H9 (cell line): ENCODE data around the gene LDB3. TPM values are rescaled to one million over a fixed set of nuclear protein-coding genes. Genes with fewer than 3 reads are reported as not detected.

ENCODE experiments used
- DNase-seq: peaks from one replicate; pipeline ENCODE4 v3.0.0-alpha.2; 2017
- H2AFZ ChIP-seq: one replicate; pipeline ENCODE4 v1.6.1; 2013; ENCODE audit warnings: mild to moderate bottlenecking, low read length, control low read depth, moderate library complexity
- H2AK5ac ChIP-seq: 2 replicates; pipeline ENCODE4 v1.6.1; 2013; ENCODE audit warnings: low read length, control low read depth, mixed read lengths; ENCODE audit not compliant: insufficient read length
- H2BK120ac ChIP-seq: one replicate; pipeline ENCODE4 v1.6.1; 2013; ENCODE audit warnings: low read depth, mild to moderate bottlenecking, low read length, control low read depth, inconsistent platforms; ENCODE audit not compliant: poor library complexity, severe bottlenecking
- H2BK12ac ChIP-seq: 2 replicates; pipeline ENCODE4 v1.6.1; 2013; ENCODE audit warnings: low read length, control low read depth, mixed read lengths, low read depth; ENCODE audit not compliant: insufficient read length
- H2BK15ac ChIP-seq: 2 replicates; pipeline ENCODE4 v1.6.1; 2013; ENCODE audit warnings: low read depth, low read length, control low read depth
- H2BK20ac ChIP-seq: one replicate; pipeline ENCODE4 v1.6.1; 2013; ENCODE audit warnings: low read depth, mild to moderate bottlenecking, low read length, control low read depth, inconsistent platforms; ENCODE audit not compliant: poor library complexity, severe bottlenecking
- H2BK5ac ChIP-seq: 2 replicates; pipeline ENCODE4 v1.6.1; 2013; ENCODE audit warnings: low read length, control low read depth, mixed read lengths; ENCODE audit not compliant: insufficient read length
- H3K14ac ChIP-seq: 2 replicates; pipeline ENCODE4 v1.6.1; 2013; ENCODE audit warnings: low read length, control low read depth; ENCODE audit not compliant: insufficient read depth
- H3K18ac ChIP-seq: 2 replicates; pipeline ENCODE4 v1.6.1; 2013; ENCODE audit warnings: low read depth, mild to moderate bottlenecking, mixed read lengths, low read length, control low read depth; ENCODE audit not compliant: insufficient read length
- H3K23ac ChIP-seq: 2 replicates; pipeline ENCODE4 v1.6.1; 2013; ENCODE audit warnings: low read length, control low read depth, mixed read lengths, low read depth; ENCODE audit not compliant: insufficient read length
- H3K23me2 ChIP-seq: 2 replicates; pipeline ENCODE4 v1.6.1; 2013; ENCODE audit warnings: low read depth, mild to moderate bottlenecking, mixed read lengths, low read length, control low read depth; ENCODE audit not compliant: insufficient read length, poor library complexity, severe bottlenecking
- H3K27ac ChIP-seq: 2 replicates; pipeline ENCODE4 v1.5.1; 2013; ENCODE audit warnings: low read length, control low read depth, mixed read lengths, low read depth; ENCODE audit not compliant: insufficient read length
- H3K27me3 ChIP-seq: 2 replicates; pipeline ENCODE4 v1.6.1; 2013; ENCODE audit warnings: low read length, control low read depth, inconsistent platforms; ENCODE audit not compliant: insufficient read depth
- H3K4ac ChIP-seq: 2 replicates; pipeline ENCODE4 v1.6.1; 2013; ENCODE audit warnings: low read depth, mild to moderate bottlenecking, control low read depth, inconsistent platforms, low read length, moderate library complexity
- H3K4me1 ChIP-seq: 2 replicates; pipeline ENCODE4 v1.6.1; 2013; ENCODE audit warnings: low read length, control low read depth, inconsistent platforms; ENCODE audit not compliant: insufficient read depth
- H3K4me2 ChIP-seq: 2 replicates; pipeline ENCODE4 v1.6.1; 2013; ENCODE audit warnings: low read length, control low read depth, mixed read lengths; ENCODE audit not compliant: insufficient read length, insufficient read depth
- H3K56ac ChIP-seq: 2 replicates; pipeline ENCODE4 v1.6.1; 2013; ENCODE audit warnings: low read depth, mild to moderate bottlenecking, mixed read lengths, low read length, control low read depth; ENCODE audit not compliant: insufficient read length
- H3K79me1 ChIP-seq: 2 replicates; pipeline ENCODE4 v1.6.1; 2013; ENCODE audit warnings: low read depth, mild to moderate bottlenecking, moderate library complexity, low read length, control low read depth, inconsistent platforms; ENCODE audit not compliant: insufficient read depth, poor library complexity, severe bottlenecking
- H3K79me2 ChIP-seq: 2 replicates; pipeline ENCODE4 v1.6.1; 2013; ENCODE audit warnings: low read length, control low read depth, inconsistent platforms; ENCODE audit not compliant: insufficient read depth
- H3K9ac ChIP-seq: 2 replicates; pipeline ENCODE4 v1.6.1; 2013; ENCODE audit warnings: low read length, control low read depth, mixed read lengths; ENCODE audit not compliant: insufficient read length; ENCODE audit errors: extremely low read depth
- H3K9me3 ChIP-seq: one replicate; pipeline ENCODE4 v1.6.1; 2013; ENCODE audit warnings: low read depth, low read length, inconsistent platforms; ENCODE audit not compliant: control insufficient read depth
- H3T11ph ChIP-seq: one replicate; pipeline ENCODE4 v1.6.1; 2013; ENCODE audit warnings: mild to moderate bottlenecking, low read length, control low read depth, inconsistent platforms
- H4K20me1 ChIP-seq: one replicate; pipeline ENCODE4 v1.6.1; 2013; ENCODE audit not compliant: control insufficient read depth, insufficient read length, insufficient read depth
- H4K5ac ChIP-seq: 2 replicates; pipeline ENCODE4 v1.6.1; 2013; ENCODE audit warnings: low read depth, mild to moderate bottlenecking, mixed read lengths, low read length, control low read depth; ENCODE audit not compliant: insufficient read length
- H4K8ac ChIP-seq: replicated peaks from 2 replicates; pipeline ENCODE4 v1.6.1; 2013; ENCODE audit warnings: low read length, control low read depth, mixed read lengths, low read depth; ENCODE audit not compliant: insufficient read length
- H4K91ac ChIP-seq: 2 replicates; pipeline ENCODE4 v1.6.1; 2013; ENCODE audit warnings: low read depth, mild to moderate bottlenecking, moderate library complexity, mixed read lengths, low read length, control low read depth; ENCODE audit not compliant: insufficient read length
- H3K27ac Mint-ChIP-seq, 3 experiments: 2 replicates in 2 of 3; 3 replicates in 1 of 3; pipeline ENCODE4 v1.8.0; 2020 to 2021; ENCODE audit warnings: mixed read lengths in 3 of 3, mild to moderate bottlenecking in 1 of 3, moderate library complexity in 1 of 3
- H3K27me3 Mint-ChIP-seq: 2 replicates; pipeline ENCODE4 v1.8.0; 2021; ENCODE audit warnings: low read depth, mild to moderate bottlenecking, moderate library complexity, mixed read lengths
- H3K36me3 Mint-ChIP-seq, 3 experiments: 2 replicates in 2 of 3; 3 replicates in 1 of 3; pipeline ENCODE4 v1.8.0; 2020 to 2021; ENCODE audit warnings: low read depth in 3 of 3, mixed read lengths in 3 of 3; ENCODE audit not compliant: insufficient read depth in 1 of 3
- H3K4me1 Mint-ChIP-seq, 2 experiments: 2 replicates each; pipeline ENCODE4 v1.8.0; 2020; ENCODE audit warnings: mixed read lengths in 2 of 2
- H3K4me3 Mint-ChIP-seq, 2 experiments: 2 replicates in 1 of 2; 3 replicates in 1 of 2; pipeline ENCODE4 v1.8.0; 2020 to 2021; ENCODE audit warnings: mild to moderate bottlenecking in 2 of 2, mixed read lengths in 2 of 2, moderate library complexity in 1 of 2
- H3K9me3 Mint-ChIP-seq, 2 experiments: 2 replicates in 1 of 2; 3 replicates in 1 of 2; pipeline ENCODE4 v1.8.0; 2020; ENCODE audit warnings: mild to moderate bottlenecking in 2 of 2, mixed read lengths in 2 of 2, moderate library complexity in 1 of 2
- WGBS: extraction: QIAGEN DNeasy Blood & Tissue Kit; methylation state at CpG from one replicate; pipeline ENCODE4 v1.1.7; 2013; ENCODE audit warnings: missing lambda C conversion rate, low lambda C conversion rate, mixed read lengths; ENCODE audit not compliant: insufficient read length; ENCODE audit errors: extremely low coverage; 5-methylcytosine and 5-hydroxymethylcytosine counted together
- total RNA-seq: library from RNA; stranded (reverse); gene quantifications from 2 replicates; pipeline ENCODE4 v1.2.1, GENCODE V29; 2021
- TF ChIP-seq, protein P1 (sequence below): fragments of 200-600 bp; sonication (generic); conservative IDR thresholded peaks from 3 replicates; pipeline ENCODE4 v1.8.0; 2021; ENCODE audit warnings: antibody characterized with exemption, mild to moderate bottlenecking

Gene LDB3
- total RNA-seq, 1 experiment from 2014 or later = 0.17 TPM

GRCh38 chr10:86685416-86685815, 17.1 kb downstream of the LDB3 start:
- Mint-ChIP-seq H3K4me3 (no peak overlapping the region), H3K27ac (no peak overlapping the region), H3K36me3 (no peaks in the 10 kb centered on the region), H3K4me1 (peaks cover 31 to 43% of the 10 kb centered on the region in 2 experiments), H3K27me3 (peaks cover 1% of the 10 kb centered on the region; the same call in 1 of the 2 replicates), H3K9me3 (no peaks in the 10 kb centered on the region)
- Histone ChIP-seq H2AK5ac (no peak overlapping the region), H3K4me1 (no peaks in the 10 kb centered on the region; the same call in 1 of the 2 replicates), H2BK5ac (no peak overlapping the region), H2BK20ac (no peak overlapping the region), H2AFZ (no peak overlapping the region), H3K79me2 (no peaks in the 10 kb centered on the region), H4K20me1 (no peaks in the 10 kb centered on the region), H3K4ac (no peak overlapping the region), H3K14ac (no peak overlapping the region), H4K5ac (no peak overlapping the region), H3K9me3 (no peaks in the 10 kb centered on the region), H3K4me2 (no peak overlapping the region), H2BK15ac (no peak overlapping the region), H3K23ac (no peak overlapping the region), H4K91ac (no peak overlapping the region), H2BK120ac (no peak overlapping the region), H4K8ac (no peak overlapping the region), H3K56ac (no peak overlapping the region), H3K18ac (no peak overlapping the region), H2BK12ac (no peak overlapping the region), H3K27ac (no peak overlapping the region), H3T11ph (no peak overlapping the region), H3K79me1 (no peaks in the 10 kb centered on the region), H3K27me3 (no peaks in the 10 kb centered on the region), H3K9ac (no peak overlapping the region), H3K23me2 (no peaks in the 10 kb centered on the region)
- no CpG with 5 or more reads among the region's 9 CpGs for WGBS
- no peak for DNase-seq
- TF ChIP-seq, protein P1, sequence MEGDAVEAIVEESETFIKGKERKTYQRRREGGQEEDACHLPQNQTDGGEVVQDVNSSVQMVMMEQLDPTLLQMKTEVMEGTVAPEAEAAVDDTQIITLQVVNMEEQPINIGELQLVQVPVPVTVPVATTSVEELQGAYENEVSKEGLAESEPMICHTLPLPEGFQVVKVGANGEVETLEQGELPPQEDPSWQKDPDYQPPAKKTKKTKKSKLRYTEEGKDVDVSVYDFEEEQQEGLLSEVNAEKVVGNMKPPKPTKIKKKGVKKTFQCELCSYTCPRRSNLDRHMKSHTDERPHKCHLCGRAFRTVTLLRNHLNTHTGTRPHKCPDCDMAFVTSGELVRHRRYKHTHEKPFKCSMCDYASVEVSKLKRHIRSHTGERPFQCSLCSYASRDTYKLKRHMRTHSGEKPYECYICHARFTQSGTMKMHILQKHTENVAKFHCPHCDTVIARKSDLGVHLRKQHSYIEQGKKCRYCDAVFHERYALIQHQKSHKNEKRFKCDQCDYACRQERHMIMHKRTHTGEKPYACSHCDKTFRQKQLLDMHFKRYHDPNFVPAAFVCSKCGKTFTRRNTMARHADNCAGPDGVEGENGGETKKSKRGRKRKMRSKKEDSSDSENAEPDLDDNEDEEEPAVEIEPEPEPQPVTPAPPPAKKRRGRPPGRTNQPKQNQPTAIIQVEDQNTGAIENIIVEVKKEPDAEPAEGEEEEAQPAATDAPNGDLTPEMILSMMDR = no peak
